HG02571 (cell line): ENCODE results near the gene TNRC6B.
"Not testable (repeated sequence)": the region's sequence is repeated elsewhere in the genome, so short reads cannot be mapped to it uniquely, and the experiment has no call there.

Experiments
- ATAC-seq: cut with Tn5 transposase; IDR thresholded peaks from one replicate; pipeline ENCODE4 v1.9.1; 2021; ENCODE audit warnings: mild to moderate bottlenecking, moderate library complexity; ENCODE audit not compliant: unreplicated experiment

TNRC6B gene

DNA sequence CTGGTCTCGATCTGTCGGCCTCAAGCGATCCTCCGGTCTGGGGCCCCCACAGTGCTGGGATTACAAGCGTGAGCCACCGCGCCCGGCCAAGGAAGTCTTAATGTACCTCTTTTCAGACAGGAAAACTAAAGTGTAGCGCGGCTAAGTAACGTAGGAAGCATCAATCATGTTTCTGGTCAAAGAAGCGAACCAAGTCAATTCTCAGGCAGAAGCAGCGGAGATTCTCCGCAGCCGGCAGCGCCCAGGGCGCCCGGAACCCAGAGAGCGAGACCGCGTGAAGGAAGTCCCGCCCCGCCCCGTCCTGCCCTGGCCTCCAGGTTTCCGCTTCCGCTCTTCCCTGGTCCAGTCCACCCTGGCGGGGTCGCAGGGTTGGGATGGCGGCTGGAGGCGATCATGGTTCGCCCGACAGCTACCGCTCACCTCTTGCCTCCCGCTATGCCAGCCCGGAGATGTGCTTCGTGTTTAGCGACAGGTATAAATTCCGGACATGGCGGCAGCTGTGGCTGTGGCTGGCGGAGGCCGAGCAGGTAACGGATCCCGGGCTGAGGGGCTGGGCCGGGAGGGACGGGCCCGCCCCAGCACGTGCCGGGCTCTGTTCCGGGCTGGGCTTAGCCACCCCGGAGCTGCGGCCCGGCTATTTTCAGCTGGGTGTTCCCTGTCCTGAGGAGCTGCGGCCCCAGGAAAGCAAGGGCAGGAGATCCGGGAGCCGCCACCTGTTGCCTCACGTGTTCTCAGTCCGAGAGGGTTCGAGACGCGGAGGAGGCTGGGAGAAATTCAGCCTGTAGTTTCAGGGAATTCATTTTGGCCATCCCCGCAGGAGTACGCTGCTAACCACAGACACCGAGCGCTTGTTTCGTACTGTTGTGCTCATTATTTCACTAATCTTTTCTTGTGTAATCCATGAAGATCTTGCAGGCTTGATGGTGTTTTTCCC, 168.7 kb downstream of the TNRC6B start, which contains the start of gene ADSL:
ADSL (plus strand) TSS at position 316 of the 934 bp plus-strand sequence; CDS start at position 375, 59 bp downstream.
- ATAC-seq: peak; percentile 80

DNA sequence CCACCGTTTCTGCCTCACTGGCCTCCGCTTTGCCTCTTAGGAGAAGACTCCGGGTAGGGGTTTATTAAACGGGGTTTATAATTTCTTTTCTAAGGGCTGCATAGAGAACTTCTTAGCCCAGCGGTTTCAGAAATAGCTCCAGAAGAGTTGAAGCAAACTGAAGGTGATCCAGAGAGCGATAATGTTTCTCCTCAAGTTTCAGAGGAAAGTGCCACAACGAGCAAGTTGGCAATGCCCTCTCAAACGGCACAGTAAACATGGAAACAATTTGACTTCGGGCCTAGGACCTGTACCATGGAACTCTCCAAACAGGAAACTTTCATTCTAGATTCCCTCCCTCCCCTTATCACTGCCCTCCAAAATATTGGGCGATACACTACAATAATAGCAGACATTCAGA, 169.6 kb downstream of the TNRC6B start:
- ATAC-seq: no peak

DNA sequence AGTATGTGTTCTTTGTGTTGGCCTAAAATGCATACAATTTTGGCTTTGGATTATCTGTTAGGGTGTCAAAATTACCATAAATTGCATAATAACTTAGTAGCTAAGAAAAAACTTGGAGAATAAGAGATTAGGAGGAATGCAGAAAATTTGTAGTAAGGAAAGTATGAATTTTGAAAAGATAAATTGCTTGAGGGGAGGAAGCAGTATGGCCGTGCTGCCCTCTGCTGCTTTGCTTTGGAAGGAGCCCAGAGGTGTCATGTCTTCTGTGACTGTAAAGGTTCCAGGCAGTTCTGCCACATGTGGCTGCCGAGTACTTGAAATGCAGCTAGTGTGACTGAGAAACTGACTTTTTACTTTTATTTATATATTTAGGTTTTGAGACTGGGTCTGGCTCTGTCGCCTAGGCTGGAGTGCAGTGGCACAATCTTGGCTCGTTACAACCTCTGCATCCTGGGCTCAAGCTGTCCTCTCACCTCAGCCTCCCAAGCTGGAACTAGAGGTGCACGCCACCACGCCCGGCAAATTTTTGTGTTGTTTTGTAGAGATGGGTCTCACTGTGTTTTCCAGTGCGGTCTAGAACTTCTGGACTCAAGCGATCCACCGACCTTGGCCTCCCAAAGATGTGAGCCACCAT, 170.4 kb downstream of the TNRC6B start:
- no peak for ATAC-seq

DNA sequence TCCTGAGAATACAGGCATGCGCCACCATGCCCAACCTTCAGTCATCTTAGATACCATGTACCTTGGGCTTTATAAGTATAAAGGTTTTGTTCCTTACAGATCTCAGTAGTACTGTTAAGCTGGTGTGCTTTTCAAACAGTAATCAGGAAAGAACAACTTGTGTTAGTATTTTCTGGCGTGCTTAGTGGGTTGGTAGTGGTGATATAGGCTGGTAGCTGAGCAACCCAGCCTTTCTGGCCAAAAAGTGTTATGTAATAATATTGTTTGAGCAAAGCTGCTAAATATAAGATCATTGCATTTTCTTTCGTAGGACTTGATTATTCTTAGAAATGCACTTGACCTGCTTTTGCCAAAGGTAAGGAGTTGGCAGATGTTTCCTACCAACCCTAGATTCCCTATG, 175.0 kb downstream of the TNRC6B start:
- no peak for ATAC-seq

DNA sequence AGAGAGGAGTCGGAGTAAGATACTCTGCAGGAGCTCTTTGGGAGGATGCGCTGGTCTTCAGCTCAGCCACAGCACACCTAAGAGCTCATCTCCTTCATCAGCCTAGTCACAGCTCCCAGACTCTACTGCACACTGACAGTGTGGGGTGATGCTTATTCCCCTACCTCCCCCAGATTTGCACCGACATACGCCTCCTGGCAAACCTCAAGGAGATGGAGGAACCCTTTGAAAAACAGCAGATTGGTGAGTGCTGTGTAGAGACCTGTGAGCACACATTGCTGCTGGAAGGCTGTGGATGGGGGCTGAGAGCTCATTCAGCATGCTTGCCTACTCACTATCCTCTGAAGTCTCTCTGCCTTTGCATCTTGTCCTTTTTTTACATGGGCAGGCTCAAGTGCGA, 183.4 kb downstream of the TNRC6B start:
- ATAC-seq: no peak

DNA sequence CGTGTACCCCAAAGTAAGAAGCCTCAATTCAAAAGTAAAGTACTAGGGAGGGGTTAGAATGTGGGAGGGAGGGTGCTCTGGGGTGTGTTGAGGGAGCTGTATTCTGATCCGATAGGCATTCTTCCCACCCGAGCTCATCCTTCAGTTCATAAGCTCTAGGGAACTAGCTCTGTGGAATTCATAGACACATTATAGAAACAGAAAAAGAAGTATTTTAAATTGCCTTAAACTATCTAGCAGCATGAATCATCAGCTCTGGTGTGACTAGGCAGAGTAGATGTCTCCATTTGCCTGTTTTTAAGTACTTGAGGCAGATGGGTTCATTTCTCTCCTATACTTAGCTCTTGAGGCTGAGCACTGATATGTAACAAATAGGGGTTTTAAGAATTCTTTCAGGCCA, 185.3 kb downstream of the TNRC6B start:
- no peak for ATAC-seq

DNA sequence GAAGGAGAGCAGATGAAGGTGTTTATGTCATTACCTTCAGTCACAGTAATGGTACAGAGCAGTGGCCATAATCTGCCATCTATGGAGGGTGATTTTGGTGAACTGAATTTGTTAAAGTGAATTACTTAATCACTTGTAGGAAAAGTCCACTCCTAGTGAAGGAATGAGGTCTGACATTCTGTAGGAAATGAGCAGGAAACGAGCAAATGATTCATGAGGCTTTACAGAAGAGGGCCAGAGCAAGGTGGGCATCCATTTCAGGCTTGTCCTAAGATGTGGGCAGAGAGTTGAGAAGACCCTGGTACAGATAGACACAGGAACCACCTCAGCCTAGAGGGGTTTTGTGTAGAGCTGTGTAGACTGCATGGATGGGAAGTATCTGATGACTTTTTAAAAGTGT, 186.7 kb downstream of the TNRC6B start:
- no peak for ATAC-seq

DNA sequence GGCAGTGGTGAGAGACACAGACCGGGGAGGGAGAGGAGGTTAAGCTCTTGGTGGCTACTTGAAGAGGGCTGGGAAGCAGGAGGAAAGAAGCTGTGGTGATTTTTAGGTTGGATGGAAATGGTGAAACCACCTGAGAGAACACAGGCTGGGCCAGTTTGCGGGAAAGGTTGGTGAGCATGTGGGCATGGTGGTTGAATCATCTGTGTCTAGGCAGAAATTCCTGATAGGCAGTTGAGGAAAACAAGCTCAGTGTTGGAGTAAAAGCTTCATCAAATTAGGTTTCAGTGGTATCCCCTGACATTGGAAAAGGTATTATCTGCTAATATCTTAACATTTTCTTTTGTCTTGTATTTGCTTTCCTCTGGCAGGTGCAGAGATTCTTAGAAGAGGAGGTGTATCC, 188.3 kb downstream of the TNRC6B start:
- ATAC-seq: no peak

DNA sequence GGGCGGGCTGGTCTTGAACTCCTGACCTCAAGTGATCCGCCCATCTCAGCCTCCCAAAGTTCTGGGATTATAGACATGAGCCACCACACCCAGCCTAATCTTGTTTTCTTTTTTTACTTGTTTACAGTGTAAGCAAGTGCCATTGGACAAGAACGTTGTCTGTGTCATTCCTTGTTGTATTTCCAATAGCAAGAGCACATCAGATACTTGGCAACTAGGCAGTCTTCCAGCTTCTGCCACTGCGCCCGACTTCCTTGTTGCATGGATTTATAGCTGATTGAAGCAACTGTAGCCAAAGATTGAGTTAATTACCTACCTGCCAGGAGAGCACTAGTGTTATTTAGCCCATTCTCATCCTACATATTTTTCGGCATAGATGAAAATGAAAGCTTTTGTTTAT, 189.6 kb downstream of the TNRC6B start:
- ATAC-seq: no peak

DNA sequence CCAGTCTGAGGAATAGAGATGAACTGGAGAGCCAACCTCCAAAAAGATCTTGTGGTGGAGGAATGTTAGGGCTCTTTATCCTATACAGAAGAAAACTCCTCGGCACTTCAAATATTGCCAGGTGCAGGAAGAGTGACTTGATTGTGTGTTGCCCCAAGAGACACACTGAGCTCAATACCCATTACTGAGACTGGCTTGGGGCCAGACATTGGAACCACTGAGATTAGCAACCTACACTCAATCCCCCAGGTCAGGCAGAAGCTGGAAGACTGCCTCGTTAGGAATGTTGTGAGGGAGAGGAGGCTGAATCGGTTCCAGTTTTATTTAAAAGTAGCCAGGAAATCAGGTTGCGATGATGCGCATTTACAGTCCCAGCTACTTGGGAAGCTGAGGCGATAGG, 190.3 kb downstream of the TNRC6B start:
- ATAC-seq: no peak

DNA sequence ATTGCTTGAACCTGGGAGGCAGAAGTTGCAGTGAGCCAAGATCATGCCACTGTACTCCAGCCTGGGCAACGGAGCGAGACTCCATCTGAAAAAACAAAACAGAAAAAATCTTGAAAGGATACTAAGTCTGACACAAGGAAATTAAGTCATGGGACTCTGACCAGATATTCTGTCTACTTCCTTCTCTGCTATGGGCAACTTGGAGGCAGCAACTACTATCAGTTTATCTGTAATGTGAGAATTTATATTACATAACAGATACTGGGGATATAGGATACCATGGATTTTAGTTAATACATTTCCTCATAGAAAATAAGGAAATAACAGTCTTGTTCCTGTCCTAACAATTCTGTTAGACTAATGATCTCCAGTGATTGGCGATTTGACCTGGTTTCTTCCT, 191.1 kb downstream of the TNRC6B start:
- no peak for ATAC-seq

DNA sequence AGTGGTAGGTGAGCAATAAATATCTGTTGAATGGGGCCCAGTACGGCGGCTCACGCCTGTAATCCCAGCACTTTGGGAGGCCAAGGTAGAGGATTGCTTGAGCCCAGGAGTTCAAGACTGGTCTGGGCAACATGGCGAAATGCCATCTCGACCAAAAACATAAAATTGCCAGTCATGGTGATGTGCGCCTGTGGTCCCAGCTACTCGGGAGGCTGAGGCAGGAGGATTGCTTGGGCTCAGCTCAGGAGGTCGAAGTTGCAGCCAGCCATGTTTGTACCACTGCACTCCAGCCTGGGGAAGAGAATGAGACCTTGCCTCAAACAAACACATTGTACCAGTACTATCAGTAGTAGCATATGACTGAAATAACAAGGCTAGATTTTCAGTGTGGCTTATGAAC, 196.8 kb downstream of the TNRC6B start:
- ATAC-seq: no peak

DNA sequence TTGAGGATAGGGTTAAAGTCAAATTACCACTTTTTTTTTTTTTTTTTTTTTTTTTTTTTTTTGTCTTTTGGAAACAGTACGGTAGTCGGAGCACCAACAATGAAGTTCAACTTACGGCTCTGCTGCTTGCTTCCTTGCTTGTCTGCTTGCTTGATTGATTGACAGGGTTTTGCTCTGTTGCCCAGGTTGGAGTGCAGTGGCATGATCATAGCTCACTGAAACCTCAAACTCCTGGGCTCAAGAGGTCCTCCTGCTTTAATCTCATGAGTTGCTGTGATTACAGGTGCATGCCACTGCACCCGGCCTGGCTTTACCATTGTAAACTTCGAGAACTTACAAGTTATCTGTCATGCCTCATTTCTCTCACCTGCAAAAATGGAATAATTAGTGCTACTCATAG, 198.4 kb downstream of the TNRC6B start:
- no peak for ATAC-seq

DNA sequence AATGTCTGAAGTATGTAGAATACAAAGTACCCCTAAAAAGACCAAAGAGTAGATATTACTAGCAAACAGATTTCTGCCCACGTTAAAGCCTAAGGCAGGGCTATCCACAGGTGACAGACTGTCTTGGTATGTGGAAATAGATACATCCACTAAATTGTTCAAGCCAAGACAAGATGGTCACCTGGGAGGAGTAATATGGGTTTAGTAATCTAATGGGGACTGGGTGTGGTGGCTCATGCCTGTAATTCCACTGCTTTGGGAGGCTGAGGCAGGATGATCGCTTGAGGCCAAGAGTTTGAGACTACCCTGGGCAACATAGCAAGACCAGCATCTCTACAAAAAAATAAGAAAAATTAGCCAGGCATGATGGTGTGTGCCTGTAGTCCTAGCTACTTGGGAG, 200.2 kb downstream of the TNRC6B start:
- ATAC-seq: no peak

DNA sequence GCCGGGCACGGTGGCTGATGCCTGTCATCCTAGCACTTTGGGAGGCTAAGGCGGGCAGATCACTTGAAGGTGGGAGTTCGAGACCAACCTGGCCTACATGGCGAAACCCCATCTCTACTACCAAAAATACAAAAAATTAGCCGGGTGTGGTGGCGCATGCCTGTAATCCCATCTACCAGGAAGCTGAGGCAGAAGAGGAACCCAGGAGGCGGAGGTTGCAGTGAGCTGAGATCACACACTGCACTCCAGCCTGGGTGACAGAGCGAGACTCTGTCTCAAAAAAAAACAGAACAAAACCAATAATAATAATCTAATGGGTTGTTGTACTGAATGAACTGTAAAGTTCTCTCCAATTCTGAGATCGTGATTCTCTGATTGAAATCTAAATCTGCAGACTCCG, 200.7 kb downstream of the TNRC6B start:
- ATAC-seq: not testable (repeated sequence)

DNA sequence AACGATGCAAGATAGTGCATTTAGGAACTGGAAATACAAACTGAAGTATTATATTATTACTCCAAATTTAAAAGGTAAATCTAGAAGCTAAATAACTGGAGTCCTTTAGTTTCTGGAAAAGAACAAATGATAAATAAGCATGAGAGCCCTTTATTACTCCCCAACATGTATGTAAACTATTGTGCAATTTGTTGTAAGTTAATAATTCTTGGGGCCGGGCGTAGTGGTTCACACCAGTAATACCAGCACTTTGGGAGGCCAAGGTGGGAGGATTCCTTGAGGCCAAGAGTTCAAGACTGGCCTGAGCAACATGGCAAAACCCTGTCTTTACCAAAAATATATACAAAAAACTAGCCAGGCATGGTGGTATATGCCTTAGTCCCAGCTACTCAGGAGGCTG, 203.7 kb downstream of the TNRC6B start:
- no peak for ATAC-seq

DNA sequence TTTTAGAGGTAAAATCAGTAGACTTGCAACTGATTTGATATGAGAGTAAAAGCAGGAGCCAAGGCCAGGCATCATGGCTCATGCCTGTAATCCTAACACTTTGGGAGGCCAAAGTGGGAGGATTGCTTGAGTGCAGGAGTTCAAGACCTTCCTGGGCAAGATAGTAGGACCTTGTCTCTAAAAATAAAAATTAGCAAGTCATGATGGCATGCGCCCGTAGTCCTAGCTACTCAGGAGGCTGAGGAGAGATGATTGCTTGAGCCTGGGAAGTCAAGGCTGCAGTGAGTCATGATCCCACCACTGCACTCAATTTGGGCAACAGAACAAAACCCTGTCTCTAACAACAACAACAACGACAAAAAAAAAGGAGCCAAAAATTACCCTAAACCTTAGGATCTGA, 206.2 kb downstream of the TNRC6B start:
- ATAC-seq: no peak

DNA sequence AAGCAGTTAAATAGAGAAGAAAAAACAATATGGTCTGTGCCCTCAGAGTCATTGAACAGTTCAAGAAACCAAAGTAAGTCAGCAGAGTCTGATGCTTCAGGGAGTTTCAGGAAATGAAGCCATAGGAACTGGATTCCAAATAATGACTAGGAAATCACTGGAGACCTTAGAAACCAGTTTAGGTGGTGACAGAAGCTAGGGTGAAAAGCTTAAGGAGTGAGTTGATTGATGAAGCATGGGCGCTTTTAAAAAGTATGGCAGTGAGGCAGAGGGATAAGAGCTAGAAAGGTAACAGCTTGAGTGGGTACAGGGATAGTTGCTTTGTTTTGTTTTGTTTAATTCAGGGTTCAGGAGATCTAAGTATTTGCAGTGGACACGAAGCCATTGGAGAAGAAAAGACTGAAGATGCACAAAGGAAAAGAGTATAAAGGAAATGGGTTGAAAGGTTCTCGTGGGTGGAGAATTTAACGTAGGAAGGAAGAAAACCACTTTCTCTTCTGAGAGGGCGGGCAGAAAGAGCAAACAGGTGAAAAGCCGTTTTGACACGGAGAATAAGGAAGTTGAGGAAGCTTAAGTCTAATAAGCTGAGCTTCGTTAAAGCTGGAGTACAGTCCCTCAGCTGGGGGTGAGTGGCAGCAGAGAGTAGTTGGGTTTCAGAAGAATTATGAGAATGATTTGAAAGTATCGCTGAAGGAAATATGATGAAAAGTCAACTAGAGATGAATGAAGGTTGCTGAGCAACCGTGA, 207.5 kb downstream of the TNRC6B start:
- ATAC-seq: no peak
